ENCODE measurements around the gene ZNF625.

ZNF625 gene

DNA sequence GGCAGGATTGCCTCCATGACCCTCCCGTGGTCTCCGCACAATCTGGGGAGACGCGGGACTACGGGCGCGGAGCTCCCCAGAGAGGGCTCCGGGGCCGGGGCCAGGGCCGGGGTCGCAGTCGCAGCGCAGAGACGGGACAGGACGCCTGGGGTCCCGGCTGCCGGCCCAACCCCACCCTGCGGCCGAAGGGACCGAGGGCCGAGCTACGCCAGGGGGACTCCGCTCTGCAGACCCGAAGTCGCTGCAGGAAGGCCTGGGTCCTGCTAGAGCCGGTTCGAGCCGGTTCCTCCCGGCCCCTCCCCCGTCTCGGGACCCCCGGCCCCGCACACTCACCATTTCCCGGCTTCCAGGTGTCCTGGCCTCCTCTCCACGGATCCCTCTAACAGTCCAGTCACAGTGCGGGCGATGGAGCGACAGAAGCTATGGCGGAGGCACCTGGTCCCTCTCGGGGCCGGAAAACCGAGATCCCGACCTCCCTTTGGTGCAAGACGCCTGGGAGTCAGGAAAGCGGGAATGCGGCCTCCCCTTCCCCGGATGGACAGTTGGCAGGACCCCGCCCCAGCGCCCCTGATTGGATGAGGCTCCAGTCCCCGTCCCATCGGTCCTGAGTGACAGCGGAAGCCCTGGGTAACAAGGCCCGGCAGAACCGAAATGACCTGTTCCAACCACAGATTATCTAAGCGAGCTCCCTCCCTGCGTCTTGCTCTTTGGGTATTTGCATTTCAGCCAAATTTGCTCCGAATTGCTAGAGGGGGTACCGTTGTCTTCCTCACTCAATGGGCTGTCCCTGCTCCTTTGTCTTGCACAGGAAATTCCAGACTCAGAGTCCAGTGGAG is at the start of gene ZNF625:
Gene ZNF625 (minus strand): TSS at position 512 of the 836 bp plus-strand sequence. CDS start 176 bp downstream, at position 336.
- DNase-seq: peak; percentile 62

DNA sequence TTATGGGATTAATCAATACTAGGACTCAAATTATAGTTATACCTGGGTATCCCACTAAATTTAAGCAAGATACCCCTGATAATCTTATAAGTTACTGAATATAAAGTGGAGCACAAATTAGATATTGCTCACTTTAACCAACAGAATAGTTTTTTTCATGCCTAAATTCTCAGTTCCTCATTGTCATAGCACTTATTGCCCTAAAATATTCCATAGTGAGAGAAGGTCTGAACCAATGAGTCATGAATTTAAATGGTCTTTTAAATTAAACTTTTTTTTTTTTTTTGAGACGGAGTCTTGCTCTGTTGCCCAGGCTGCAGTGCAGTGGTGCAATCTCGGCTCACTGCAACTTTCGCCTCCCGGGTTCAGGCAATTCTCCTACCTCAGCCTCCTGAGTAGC is 48.8 kb upstream of the ZNF625 start:
- DNase-seq: no peak

- DNase-seq: no peak
These were observed 45.7 kb upstream of the ZNF625 start for GRCh38 chr19:12202250-12202649.

GRCh38 chr19:12199757-12200419 is 43.4 kb upstream of the ZNF625 start:
- DNase-seq: no peak

DNA sequence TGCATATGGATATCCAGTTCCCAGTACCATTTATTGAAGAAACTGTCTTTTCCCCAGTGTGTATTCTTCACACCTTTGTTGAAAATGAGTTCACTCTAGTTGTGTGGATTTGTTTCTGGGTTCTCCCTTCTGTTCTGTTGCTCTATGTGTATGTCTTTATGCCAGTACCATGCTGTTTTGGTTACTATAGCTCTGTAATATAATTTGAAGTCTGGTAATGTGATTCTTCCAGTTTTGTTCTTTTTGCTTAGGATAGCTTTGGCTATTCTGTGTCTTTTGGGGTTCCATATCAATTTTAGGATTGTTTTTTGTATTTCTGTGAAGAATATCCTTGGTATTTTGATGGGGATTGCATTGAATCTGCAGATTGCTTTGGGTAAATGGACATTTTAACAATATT is 41.6 kb upstream of the ZNF625 start:
- no peak for DNase-seq

DNA sequence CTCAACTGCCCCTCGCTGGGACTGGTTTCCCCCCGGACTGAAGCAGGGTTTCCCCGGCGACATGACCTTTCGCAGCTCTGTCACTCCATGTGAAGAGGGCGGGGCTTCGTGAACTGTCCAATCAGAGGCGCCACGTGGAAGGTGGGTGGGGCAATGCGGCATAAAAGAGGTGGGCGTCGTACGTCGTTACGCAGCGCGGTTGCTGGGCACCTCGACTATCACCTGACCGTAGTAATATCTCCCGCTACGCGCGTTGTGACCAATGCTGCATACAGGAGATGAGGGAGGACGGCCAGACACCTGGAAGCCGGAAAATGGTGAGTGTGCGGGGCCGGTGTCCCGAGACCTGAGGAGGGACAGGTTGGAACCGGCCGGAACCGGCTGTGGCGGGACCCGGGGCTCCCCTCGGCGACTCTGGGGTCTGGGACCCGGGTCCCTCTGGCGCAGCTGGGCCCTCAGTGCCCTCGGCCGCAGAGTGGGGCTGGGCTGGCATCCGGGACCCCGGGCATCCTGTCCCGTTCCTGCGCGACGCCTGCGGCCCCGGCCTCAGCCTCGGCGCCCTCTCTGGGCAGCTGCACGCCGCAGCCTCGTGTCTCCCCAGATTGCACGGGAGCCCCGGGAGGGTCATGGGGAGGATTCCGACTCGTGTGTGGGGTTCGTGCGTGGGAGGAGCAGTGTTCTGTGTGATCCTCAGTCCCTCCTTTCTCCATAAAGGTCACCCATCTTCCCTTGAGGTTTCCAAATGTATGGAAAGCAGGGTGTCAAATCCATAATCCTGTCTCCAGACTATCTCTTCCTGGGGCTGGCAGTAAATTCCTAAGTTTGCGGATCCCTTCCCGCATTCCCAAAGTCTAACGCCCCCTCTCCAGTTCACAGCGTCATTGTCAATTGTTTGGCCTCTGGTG is 38.5 kb upstream of the ZNF625 start:
- no peak for DNase-seq

DNA sequence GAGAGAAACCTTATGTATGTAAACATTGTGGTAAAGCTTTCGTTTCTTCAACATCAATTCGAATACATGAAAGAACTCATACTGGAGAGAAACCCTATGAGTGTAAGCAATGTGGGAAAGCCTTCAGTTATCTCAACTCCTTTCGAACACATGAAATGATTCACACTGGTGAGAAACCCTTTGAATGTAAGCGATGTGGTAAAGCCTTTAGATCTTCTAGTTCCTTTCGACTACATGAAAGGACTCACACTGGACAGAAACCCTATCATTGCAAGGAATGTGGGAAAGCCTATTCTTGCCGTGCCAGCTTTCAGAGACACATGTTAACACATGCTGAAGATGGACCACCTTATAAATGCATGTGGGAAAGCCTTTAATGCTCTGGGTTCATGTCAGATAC is 31.1 kb upstream of the ZNF625 start:
- no peak for DNase-seq

GRCh38 chr19:12180377-12180776 is 23.8 kb upstream of the ZNF625 start:
- DNase-seq: no peak

DNA sequence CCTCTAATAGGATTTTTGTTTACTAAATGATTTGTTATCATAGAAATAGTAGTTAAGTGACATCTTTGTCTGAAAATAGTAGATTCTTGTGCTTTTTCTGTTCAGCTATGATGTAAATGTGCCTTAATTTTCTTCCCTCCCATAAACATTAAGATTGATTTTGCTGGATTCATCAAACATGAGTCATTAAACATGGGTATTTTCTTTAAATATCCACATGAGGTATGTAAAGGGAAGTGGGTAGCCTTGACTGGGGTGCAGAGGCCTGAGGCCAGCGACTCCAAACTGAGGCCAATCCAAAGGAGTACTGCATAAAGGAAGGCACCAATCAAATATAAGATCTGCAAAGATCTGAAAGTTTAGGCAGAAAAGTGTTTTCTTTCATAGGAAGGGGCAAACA is 10.1 kb upstream of the ZNF625 start:
- no peak for DNase-seq

GRCh38 chr19:12163826-12164225 is 7.3 kb upstream of the ZNF625 start:
- no peak for DNase-seq

GRCh38 chr19:12162882-12163806 is 6.6 kb upstream of the ZNF625 start, which contains the start of gene ZNF136:
TSS of gene ZNF136 (plus strand) at chr19:12163096. CDS start at chr19:12163204, 108 bp downstream.
- peak; percentile 90 for DNase-seq

DNA sequence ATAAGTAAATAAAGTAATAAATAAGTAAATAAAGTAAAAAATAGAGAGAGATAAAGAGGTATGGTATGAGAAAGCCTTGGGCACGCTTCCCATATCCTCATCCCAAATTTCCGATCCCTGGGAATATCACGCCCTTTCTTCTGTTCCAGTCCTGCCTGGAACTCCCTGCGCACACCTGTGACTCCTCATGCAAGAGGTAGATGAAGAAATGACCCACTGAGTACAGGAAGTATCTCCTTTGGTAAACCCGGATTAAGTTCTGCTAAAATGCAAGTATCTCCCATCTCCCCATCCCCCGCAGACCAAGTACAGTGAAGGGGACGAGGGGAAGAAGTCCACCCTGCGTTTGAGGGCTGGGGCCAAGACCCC is 6.0 kb upstream of the ZNF625 start:
- peak; percentile 40 for DNase-seq

DNA sequence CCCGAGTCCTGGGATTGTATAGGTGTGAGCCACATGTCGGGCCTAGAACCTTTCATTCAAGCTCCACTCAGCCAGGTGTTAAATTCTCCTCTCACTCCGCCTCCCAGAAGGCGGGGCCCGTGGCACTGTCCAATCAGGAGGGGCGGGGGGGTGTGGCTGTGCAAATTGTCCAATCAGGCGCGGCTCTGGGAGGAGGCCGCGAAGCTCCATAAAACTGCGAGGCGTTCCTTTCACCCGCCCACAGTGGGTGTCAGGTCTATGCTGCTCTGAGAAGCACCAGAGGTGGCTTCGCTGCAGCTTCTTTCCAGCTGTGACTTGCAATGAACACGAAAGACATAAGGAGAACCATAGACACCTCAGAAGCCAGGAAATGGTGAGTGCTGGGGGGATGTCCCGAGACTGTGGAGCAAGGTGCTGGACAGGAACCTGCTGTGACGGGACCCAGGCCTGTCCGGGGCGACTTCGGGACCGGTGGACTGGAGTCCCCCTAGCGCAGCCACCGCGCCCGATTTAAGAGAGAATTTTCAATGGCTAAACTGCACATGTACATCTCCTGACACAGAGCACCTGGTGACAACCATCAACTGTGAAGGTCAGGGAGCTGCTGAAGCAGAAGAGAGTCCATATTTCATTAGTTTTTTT is 3.4 kb upstream of the ZNF625 start:
- no peak for DNase-seq

DNA sequence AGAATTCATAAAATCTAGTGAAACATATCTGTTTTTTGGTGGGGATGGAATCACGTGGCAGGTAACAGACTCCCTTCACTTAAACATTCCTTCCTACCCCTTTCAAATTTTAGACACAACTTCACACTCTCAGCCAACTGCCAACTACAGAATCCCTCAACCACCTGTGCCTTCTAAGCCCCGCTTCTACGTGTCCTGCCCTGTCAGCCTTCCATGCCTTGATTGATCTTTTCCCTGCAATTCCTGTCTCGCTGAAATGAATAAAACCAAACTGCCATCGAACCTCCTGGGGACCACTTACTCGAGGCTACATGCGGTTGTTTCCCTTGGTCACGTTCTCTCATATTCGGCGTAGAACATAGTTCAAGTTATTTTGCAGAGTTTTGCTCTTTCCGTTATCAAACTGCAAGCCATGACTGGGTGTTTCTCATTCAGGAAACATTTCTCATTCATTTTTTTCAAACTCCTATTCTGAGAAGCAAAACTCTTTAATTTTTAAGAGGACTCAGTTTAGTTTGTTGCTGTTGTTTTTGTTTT is 1.1 kb downstream of the ZNF625 start:
- no peak for DNase-seq

DNA sequence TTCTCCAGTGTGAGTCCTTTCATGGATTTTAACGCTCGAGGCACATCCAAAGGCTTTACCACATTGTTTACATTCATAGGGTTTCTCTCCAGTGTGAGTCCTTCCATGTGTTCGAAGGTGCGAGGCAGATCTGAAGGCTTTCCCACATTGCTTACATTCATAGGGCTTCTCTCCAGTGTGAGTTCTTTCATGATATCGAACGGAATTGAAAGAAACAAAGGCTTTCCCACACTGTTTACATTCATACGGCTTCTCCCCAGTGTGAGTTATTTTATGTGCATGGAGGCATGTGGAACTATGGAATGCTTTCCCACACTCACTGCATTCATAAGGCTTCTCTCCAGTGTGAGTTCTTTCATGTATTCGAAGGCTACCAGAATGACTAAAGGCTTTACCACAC is 11.2 kb downstream of the ZNF625 start:
- no peak for DNase-seq

DNA sequence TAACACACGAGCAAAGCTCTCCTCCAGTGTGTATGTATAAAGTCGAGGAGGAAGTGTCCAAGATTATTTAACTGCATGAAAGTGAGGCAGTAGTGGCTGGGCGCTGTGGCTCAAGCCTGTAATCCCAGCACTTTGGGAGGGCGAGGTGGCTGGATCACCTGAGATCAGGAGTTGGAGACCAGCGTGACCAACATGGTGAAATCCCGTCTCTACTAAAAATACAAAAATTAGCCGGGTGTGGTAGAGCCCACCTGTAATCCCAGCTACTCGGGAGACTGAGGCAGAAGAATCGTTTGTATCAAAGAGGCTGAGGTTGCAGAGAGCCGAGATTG is 15.2 kb downstream of the ZNF625 start:
- no peak for DNase-seq

DNA sequence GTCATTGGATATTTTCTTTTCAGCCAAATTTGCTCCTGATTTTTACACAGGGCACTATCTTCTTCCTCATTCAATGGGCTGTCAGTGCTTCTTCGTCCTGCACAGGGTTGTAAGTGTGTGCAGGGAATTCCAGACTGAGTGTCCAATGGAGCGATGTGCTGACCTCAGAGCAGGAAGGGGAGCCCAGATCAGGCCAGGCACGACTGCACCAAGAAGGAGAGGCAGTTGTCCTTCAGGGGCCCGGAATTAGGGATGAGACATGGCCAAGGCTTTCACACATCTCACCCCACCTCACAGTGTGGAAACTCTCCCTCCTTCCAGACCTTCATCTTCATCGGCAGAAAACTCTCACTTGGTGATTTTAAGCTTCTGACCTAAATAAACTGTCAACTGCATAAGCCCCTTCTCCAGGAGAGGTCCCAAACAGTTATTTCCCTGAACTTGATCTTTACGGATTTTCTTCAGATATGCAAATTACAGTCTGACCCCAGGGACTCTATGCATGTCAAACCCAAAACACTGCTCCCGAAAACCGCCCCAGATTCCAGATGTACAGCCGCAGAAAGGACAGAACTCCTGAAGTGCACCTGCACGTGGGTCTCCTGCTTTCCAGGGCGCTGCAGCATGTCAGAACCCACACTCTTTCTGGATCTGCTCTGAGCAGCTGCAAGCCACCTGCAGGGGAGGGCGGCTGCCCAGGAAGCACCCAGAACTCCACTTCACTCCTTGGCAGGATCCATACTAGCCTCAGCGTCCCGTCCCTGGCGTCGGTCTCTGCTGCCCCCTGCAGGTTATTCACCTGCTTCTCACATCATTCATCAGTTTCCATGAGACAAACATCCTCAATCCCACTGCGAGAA is 15.8 kb downstream of the ZNF625 start:
- peak; percentile 60 for DNase-seq

DNA sequence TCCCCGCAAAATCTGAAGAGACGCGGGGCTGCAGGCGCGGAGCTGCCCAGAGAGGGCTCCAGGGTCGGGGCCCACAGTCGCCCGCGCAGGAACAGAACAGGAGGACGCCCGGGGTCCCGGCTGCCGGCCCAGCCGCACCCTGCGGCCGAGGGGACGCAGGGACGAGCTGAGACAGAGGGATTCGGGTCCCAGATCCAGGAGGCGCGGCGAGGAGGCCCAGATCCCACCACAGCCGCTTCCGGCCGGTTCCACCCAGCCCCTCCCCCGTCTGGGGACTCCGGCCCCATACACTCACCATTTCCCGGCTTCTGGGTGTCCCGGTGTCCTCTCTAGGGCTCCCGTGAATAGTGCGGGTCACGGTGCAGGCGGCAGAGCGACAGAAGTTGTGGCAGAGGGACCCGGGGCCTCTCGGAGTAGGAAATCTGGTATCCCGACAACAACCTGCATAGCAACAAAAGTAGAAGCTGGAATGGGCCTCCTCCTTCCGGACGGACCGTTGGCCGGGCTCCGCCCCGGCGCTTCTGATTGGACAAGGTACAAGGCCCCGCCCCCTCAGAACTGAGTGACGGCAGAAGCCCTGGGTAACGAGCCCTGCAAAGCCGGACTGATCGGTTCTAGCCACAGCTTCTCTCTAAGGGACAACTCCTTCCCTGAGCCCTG is 16.5 kb downstream of the ZNF625 start, which contains the start of gene ZNF20:
Gene ZNF20 (minus strand): TSS at position 466 of the 660 bp plus-strand sequence. CDS start 168 bp downstream, at position 298.
- DNase-seq: peak; percentile 48

DNA sequence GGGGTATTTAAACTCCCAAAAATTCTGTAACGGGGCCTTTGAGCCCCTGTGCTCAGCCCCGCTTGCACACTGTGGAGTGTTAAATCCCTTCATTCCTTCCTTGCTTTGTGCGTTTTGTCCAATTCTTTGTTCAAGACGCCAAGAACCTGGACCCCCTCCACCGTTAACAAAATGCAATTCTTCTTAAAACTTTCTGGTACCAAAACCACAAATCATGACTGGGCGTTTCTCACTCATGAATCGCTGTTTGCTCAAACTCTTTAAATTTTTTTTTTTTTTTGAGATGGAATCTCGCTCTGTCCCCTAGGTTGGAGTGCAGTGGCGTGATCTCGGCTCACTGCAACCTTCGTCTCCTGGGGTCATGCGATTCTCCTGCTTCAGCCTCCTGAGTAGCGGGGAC is 17.3 kb downstream of the ZNF625 start:
- no peak for DNase-seq
